Endothelial cell (in vitro differentiated cells): ENCODE results near the gene AFMID. TPM values are rescaled to one million over a fixed set of nuclear protein-coding genes. Genes with fewer than 3 reads are reported as not detected.

Source experiments
- DNase-seq: peaks from one replicate; pipeline ENCODE4 v3.0.0; 2021; ENCODE audit warnings: low spot score
- H3K27ac Mint-ChIP-seq: one replicate; pipeline ENCODE4 v1.8.0; 2021; ENCODE audit warnings: mixed read lengths, inconsistent platforms; ENCODE audit not compliant: unreplicated experiment
- H3K27me3 Mint-ChIP-seq: one replicate; pipeline ENCODE4 v1.8.0; 2021; ENCODE audit warnings: mild to moderate bottlenecking, moderate library complexity, mixed read lengths, inconsistent platforms; ENCODE audit not compliant: unreplicated experiment
- H3K36me3 Mint-ChIP-seq: one replicate; pipeline ENCODE4 v1.8.0; 2021; ENCODE audit warnings: mild to moderate bottlenecking, low read depth, mixed read lengths, inconsistent platforms; ENCODE audit not compliant: unreplicated experiment
- H3K4me1 Mint-ChIP-seq: one replicate; pipeline ENCODE4 v1.8.0; 2021; ENCODE audit warnings: mild to moderate bottlenecking, mixed read lengths, inconsistent platforms; ENCODE audit not compliant: unreplicated experiment
- H3K4me3 Mint-ChIP-seq: one replicate; pipeline ENCODE4 v1.8.0; 2021; ENCODE audit warnings: mild to moderate bottlenecking, mixed read lengths, inconsistent platforms; ENCODE audit not compliant: unreplicated experiment
- H3K9me3 Mint-ChIP-seq: one replicate; pipeline ENCODE4 v1.8.0; 2021; ENCODE audit warnings: mixed read lengths, inconsistent platforms; ENCODE audit not compliant: unreplicated experiment
- total RNA-seq: library from RNA; stranded (reverse); fragmentation: NEBNext Ultra II Directional; extraction: Animal tissue kit (Norgen Biotek cat#: 25700); gene quantifications from one replicate; pipeline ENCODE4 v1.2.1, GENCODE V29; 2021; ENCODE audit not compliant: unreplicated experiment
- TF ChIP-seq, protein P1 (sequence below): fragments of 200-600 bp; sonication (generic); IDR thresholded peaks from one replicate; pipeline ENCODE4 v1.5.0; 2021; ENCODE audit warnings: antibody characterized with exemption; ENCODE audit not compliant: unreplicated experiment

AFMID gene
- total RNA-seq, 1 donor from 2014 or later: 135 TPM

DNA sequence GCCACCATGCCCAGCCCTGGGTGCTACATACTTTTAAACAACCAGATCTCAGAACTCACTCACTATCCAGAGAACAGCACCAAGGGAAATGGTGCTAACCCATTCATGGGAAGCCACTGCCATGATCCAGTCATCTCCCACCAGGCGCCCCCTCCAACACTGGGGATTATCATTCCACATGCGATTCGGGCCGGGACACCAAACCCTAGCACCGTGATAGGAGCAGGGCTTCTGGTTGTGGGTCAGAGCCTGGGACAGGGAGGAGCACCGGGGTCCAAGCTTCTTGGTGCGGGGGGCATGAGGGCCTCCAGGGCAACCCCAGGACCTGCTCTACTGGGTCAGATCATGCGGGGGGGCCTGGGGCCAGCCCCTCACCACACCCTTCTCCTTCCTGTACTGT, 48.7 kb downstream of the AFMID start:
- no peak for DNase-seq
- H3K4me1 Mint-ChIP-seq: peaks cover 9% of the 10 kb centered on the region
- peaks cover 12% of the 10 kb centered on the region for H3K27me3 Mint-ChIP-seq
- H3K9me3 Mint-ChIP-seq: no peaks in the 10 kb centered on the region
- TF ChIP-seq, protein P1, sequence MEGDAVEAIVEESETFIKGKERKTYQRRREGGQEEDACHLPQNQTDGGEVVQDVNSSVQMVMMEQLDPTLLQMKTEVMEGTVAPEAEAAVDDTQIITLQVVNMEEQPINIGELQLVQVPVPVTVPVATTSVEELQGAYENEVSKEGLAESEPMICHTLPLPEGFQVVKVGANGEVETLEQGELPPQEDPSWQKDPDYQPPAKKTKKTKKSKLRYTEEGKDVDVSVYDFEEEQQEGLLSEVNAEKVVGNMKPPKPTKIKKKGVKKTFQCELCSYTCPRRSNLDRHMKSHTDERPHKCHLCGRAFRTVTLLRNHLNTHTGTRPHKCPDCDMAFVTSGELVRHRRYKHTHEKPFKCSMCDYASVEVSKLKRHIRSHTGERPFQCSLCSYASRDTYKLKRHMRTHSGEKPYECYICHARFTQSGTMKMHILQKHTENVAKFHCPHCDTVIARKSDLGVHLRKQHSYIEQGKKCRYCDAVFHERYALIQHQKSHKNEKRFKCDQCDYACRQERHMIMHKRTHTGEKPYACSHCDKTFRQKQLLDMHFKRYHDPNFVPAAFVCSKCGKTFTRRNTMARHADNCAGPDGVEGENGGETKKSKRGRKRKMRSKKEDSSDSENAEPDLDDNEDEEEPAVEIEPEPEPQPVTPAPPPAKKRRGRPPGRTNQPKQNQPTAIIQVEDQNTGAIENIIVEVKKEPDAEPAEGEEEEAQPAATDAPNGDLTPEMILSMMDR: no peak
- H3K36me3 Mint-ChIP-seq: peaks cover 12% of the 10 kb centered on the region
- no peak overlapping the region for H3K27ac Mint-ChIP-seq
- H3K4me3 Mint-ChIP-seq: no peak overlapping the region

DNA sequence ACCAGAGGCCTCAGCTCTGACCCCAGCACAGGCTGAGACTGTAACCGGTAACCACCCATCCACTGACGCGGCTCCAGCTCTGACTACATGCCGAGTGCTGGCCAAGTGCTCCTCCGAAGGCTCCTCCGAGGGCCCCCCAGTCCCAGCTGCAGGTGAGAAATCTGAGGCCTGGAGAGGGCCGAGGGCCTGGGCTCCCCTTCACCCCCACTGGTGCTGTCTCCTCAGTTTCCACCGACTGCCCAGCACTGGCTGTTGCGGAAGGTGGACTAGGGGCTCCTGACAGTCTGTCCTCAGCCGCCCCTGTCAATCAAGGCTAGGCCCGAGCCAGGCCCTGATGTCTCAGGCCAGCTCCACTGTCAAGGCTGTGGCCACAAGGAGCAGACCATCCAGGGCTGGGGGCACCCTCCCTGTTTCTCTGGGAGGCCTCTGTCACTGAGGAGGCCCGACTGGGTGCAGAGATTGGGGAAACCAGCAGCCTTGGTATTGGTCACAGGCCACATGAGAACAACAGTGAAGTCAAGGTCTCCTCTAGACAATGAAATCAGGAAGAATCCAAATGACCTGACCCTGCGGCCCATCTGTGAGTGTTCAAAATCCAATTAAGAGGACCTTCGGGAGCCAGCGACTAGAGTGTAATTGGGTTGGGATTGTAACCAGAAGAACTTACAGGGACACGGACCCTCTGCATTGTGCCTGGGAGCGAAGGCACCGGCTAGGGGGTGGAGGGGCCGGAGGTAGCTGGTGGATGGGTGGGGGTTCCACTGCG, 49.4 kb downstream of the AFMID start:
- Mint-ChIP-seq H3K27ac (no peak overlapping the region), H3K27me3 (peaks cover 14% of the 10 kb centered on the region), H3K36me3 (peaks cover 14% of the 10 kb centered on the region), H3K9me3 (no peaks in the 10 kb centered on the region), H3K4me3 (no peak overlapping the region), H3K4me1 (peaks cover 5% of the 10 kb centered on the region)
- DNase-seq: no peak
- TF ChIP-seq, protein P1: no peak

DNA sequence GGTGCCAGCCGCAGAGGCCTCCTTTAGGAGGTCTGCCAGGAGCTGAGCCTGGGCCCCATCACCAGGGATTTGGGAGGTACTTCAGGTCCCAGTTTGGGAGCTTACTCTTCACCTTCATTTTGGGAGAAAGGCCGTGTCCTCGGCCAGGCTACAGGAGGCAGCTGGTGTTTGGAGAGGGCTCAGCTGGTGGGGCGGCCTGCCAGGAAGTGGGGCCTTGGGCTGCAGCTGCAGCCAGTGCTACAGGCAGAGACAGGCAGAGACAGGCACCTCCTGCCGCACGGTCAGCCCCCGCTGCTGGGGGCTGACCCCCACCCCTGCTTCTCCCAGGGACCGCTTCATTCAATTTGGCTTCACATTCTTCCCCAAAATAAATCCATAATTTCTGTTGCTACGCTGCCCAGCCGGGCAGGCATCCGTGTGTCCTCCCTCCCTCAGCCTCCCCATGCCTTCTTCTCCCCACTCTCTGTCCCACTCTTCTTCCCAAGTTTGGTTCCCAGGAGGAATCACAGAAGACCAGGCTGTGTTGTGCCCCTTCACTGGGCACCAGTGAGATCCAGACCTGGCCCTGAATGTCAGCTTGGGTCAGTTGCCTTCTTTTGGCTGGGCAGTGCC, 50.3 kb downstream of the AFMID start:
- Mint-ChIP-seq H3K9me3 (no peaks in the 10 kb centered on the region), H3K36me3 (peaks cover 20% of the 10 kb centered on the region), H3K4me3 (no peak overlapping the region), H3K27me3 (peaks cover 15% of the 10 kb centered on the region), H3K27ac (no peak overlapping the region), H3K4me1 (peaks cover 5% of the 10 kb centered on the region)
- TF ChIP-seq, protein P1: no peak
- no peak for DNase-seq

DNA sequence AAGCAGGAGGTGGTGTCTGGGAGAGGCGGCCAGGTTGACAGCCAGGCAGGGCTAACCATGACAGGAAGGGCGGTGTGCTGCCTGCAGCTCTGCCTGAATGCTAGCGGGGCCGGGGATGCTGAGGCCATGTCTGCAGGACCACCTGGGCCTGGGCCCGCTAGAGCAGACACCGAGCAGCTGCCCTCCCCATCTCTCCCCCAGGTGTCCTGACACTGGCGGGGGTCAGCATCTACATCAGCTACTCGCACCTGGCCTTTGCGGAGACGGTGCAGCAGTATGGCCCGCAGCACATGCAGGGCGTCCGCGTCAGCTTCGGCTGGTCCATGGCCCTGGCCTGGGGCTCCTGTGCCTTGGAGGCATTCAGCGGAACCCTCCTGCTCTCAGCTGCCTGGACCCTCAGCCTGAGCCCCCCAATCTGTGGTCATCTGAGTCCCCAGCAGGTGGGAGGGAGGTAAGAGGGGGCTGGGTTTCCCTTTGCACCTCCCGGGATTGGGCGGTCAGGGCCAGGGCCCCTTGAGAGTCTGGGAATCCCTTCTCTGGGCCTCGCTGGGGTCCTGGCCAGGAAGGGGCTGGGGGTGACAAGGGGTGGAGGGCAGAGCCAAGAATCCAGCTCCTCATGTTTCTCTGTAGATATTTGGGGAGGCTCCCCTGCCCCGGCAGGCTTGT, 51.8 kb downstream of the AFMID start:
- H3K27me3 Mint-ChIP-seq: peaks cover 16% of the 10 kb centered on the region
- TF ChIP-seq, protein P1: no peak
- H3K36me3 Mint-ChIP-seq: peaks cover 20% of the 10 kb centered on the region
- no peak for DNase-seq
- H3K4me1 Mint-ChIP-seq: no peaks in the 10 kb centered on the region
- no peak overlapping the region for H3K27ac Mint-ChIP-seq
- H3K4me3 Mint-ChIP-seq: no peak overlapping the region
- no peaks in the 10 kb centered on the region for H3K9me3 Mint-ChIP-seq

DNA sequence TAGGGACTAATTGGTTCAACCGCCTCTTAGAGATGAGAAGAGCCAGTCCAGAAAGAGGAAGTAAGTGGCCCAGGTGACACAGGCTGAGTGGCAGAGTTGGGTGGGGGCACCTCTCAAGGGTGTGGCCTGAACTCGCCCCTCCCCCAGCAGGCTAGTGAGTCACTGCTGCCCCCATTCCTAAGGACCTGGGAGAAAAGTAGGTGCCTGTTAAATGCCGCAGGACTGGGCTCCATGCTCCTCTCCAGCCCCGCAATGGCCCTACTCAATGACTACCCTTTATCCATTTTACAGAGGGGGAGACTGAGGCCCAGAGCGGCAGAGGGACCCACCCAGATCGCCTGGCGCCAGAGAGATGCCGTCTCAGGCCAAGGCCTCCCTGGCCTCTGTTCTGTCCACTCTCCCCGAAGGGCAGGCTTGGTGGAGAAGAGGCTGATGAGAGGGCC, 52.3 kb downstream of the AFMID start:
- Mint-ChIP-seq H3K4me3 (no peak overlapping the region), H3K27ac (no peak overlapping the region)
- no peak for DNase-seq

More for the DNA sequence above, 52.3 kb downstream of the AFMID start:
- TF ChIP-seq, protein P1: no peak
- no peaks in the 10 kb centered on the region for H3K4me1 Mint-ChIP-seq
- no peaks in the 10 kb centered on the region for H3K9me3 Mint-ChIP-seq
- peaks cover 16% of the 10 kb centered on the region for H3K27me3 Mint-ChIP-seq
- H3K36me3 Mint-ChIP-seq: peaks cover 23% of the 10 kb centered on the region
